Measurements from ENCODE around the gene NPLOC4.
A peak's percentile ranks its signal among the peaks of the same experiment; 100 is the strongest.
"Not testable (repeated sequence)": the region's sequence is repeated elsewhere in the genome, so short reads cannot be mapped to it uniquely, and the experiment has no call there.

Gene NPLOC4

GRCh38 chr17:81680150-81680549 lies 43.2 kb upstream of the NPLOC4 start:
- Histone ChIP-seq H3K9ac (ENCODE audit: low read depth, low read length, poor library complexity) (no peak overlapping the region), H3K79me1 (ENCODE audit: low read depth, low read length) (peaks cover 25% of the 10 kb centered on the region), H3K4ac (ENCODE audit: low read length) (no peak overlapping the region), H3K4me1 (ENCODE audit: control insufficient read depth in 2 of 2, insufficient read depth in 1 of 2, low read depth in 1 of 2, low read length in 2 of 2) (peaks cover 9 to 12% of the 10 kb centered on the region in 2 donors), H3K4me3 (ENCODE audit: low read length in 2 of 2) (no peak overlapping the region), H2AFZ (ENCODE audit: low read length) (no peak overlapping the region), H3K27me3 (ENCODE audit: control insufficient read depth in 3 of 3, insufficient read depth in 3 of 3, low read depth in 1 of 3, low read length in 3 of 3) (no peaks in the 10 kb centered on the region), H2BK12ac (ENCODE audit: low read length) (no peak overlapping the region), H4K8ac (ENCODE audit: low read depth, low read length) (no peak overlapping the region), H2AK5ac (ENCODE audit: low read depth, low read length) (no peak overlapping the region), H2BK120ac (ENCODE audit: low read depth, low read length) (no peak overlapping the region), H2BK5ac (ENCODE audit: low read length) (no peak overlapping the region), H3K18ac (ENCODE audit: low read length) (no peak overlapping the region), H3K14ac (ENCODE audit: low read length) (no peak overlapping the region), H3K27ac (replicated peaks; ENCODE audit: low read length) (no peak overlapping the region), H4K91ac (ENCODE audit: low read depth, low read length, poor library complexity) (no peak overlapping the region), H3K23ac (ENCODE audit: low read depth, low read length, poor library complexity) (no peak overlapping the region), H3K9me3 (replicated peaks in 1 of 2; ENCODE audit: control insufficient read depth in 2 of 2, insufficient read depth in 1 of 2, low read depth in 1 of 2, low read length in 2 of 2) (peaks cover 0 to 2% of the 10 kb centered on the region in 2 donors), H3K36me3 (replicated peaks in 1 of 2; ENCODE audit: control insufficient read depth in 2 of 2, insufficient read depth in 2 of 2, low read length in 2 of 2) (peaks cover 5 to 32% of the 10 kb centered on the region in 2 donors), H3K4me2 (ENCODE audit: insufficient read depth, low read length, poor library complexity, severe bottlenecking) (no peak overlapping the region), H2BK15ac (ENCODE audit: low read length) (no peak overlapping the region)
- WGBS, 2 donors (ENCODE audit: extremely low coverage in 2 of 2, insufficient read length in 2 of 2, insufficient replicate concordance in 1 of 2): no CpG with 5 or more reads among the region's 11 CpGs
- DNase-seq (ENCODE audit: low spot score): no peak

- peaks cover 0 to 2% of the 10 kb centered on the region in 2 donors for H3K9me3 ChIP-seq (replicated peaks in 1 of 2; ENCODE audit: control insufficient read depth in 2 of 2, insufficient read depth in 1 of 2, low read depth in 1 of 2, low read length in 2 of 2)
- H3K18ac ChIP-seq (ENCODE audit: low read length): peak overlapping the region; percentile 8
- peak overlapping the region; percentile 73 for H3K23ac ChIP-seq (ENCODE audit: low read depth, low read length, poor library complexity)
- peaks cover 26 to 62% of the 10 kb centered on the region in 2 donors for H3K36me3 ChIP-seq (replicated peaks in 1 of 2; ENCODE audit: control insufficient read depth in 2 of 2, insufficient read depth in 2 of 2, low read length in 2 of 2)
- H2BK15ac ChIP-seq (ENCODE audit: low read length): no peak overlapping the region
- DNase-seq (ENCODE audit: low spot score): no peak
- peak overlapping the region; percentile 38 for H3K14ac ChIP-seq (ENCODE audit: low read length)
- no peak overlapping the region for H2BK5ac ChIP-seq (ENCODE audit: low read length)
- H2AFZ ChIP-seq (ENCODE audit: low read length): no peak overlapping the region
- peaks cover 14% of the 10 kb centered on the region for H3K79me1 ChIP-seq (ENCODE audit: low read depth, low read length)
- H2BK12ac ChIP-seq (ENCODE audit: low read length): peak overlapping the region; percentile 22
- no peaks in the 10 kb centered on the region for H3K27me3 ChIP-seq (ENCODE audit: control insufficient read depth in 3 of 3, insufficient read depth in 3 of 3, low read depth in 1 of 3, low read length in 3 of 3)
- H3K4ac ChIP-seq (ENCODE audit: low read length): no peak overlapping the region
- H3K27ac ChIP-seq (replicated peaks; ENCODE audit: low read length): no peak overlapping the region
- H3K4me3 ChIP-seq (ENCODE audit: low read length in 2 of 2): peak overlapping the region in 1 of 2 donors; percentile 6
- H2BK120ac ChIP-seq (ENCODE audit: low read depth, low read length): no peak overlapping the region
- H3K4me1 ChIP-seq (ENCODE audit: control insufficient read depth in 2 of 2, insufficient read depth in 1 of 2, low read depth in 1 of 2, low read length in 2 of 2): no peaks in the 10 kb centered on the region
- peak overlapping the region; percentile 82 for H4K8ac ChIP-seq (ENCODE audit: low read depth, low read length)
- no peak overlapping the region for H4K91ac ChIP-seq (ENCODE audit: low read depth, low read length, poor library complexity)
- no peak overlapping the region for H3K9ac ChIP-seq (ENCODE audit: low read depth, low read length, poor library complexity)
- peak overlapping the region; percentile 37 for H2AK5ac ChIP-seq (ENCODE audit: low read depth, low read length)
- no peak overlapping the region for H3K4me2 ChIP-seq (ENCODE audit: insufficient read depth, low read length, poor library complexity, severe bottlenecking)
- no CpG with 5 or more reads among the region's 17 CpGs for WGBS, 2 donors (ENCODE audit: extremely low coverage in 2 of 2, insufficient read length in 2 of 2, insufficient replicate concordance in 1 of 2)
Measured at GRCh38 chr17:81676906-81677305, 40.0 kb upstream of the NPLOC4 start.

- not testable (repeated sequence) for H2BK12ac ChIP-seq (ENCODE audit: low read length); H2BK15ac ChIP-seq (ENCODE audit: low read length); H2AK5ac ChIP-seq (ENCODE audit: low read depth, low read length); H2BK5ac ChIP-seq (ENCODE audit: low read length); H4K91ac ChIP-seq (ENCODE audit: low read depth, low read length, poor library complexity); H3K27me3 ChIP-seq (ENCODE audit: control insufficient read depth in 3 of 3, insufficient read depth in 3 of 3, low read depth in 1 of 3, low read length in 3 of 3); H2BK120ac ChIP-seq (ENCODE audit: low read depth, low read length); H4K8ac ChIP-seq (ENCODE audit: low read depth, low read length); H3K4me2 ChIP-seq (ENCODE audit: insufficient read depth, low read length, poor library complexity, severe bottlenecking); H3K4me1 ChIP-seq (ENCODE audit: control insufficient read depth in 2 of 2, insufficient read depth in 1 of 2, low read depth in 1 of 2, low read length in 2 of 2); H3K9me3 ChIP-seq (replicated peaks in 1 of 2; ENCODE audit: control insufficient read depth in 2 of 2, insufficient read depth in 1 of 2, low read depth in 1 of 2, low read length in 2 of 2); DNase-seq (ENCODE audit: low spot score); H3K4ac ChIP-seq (ENCODE audit: low read length); H3K14ac ChIP-seq (ENCODE audit: low read length); H3K23ac ChIP-seq (ENCODE audit: low read depth, low read length, poor library complexity); H3K4me3 ChIP-seq (ENCODE audit: low read length in 2 of 2); H2AFZ ChIP-seq (ENCODE audit: low read length); H3K18ac ChIP-seq (ENCODE audit: low read length); H3K27ac ChIP-seq (replicated peaks; ENCODE audit: low read length)
- H3K9ac ChIP-seq (ENCODE audit: low read depth, low read length, poor library complexity): peak overlapping the region; percentile 24
- peaks cover 32 to 62% of the 10 kb centered on the region in 2 donors for H3K36me3 ChIP-seq (replicated peaks in 1 of 2; ENCODE audit: control insufficient read depth in 2 of 2, insufficient read depth in 2 of 2, low read length in 2 of 2)
- WGBS, 2 donors (ENCODE audit: extremely low coverage in 2 of 2, insufficient read length in 2 of 2, insufficient replicate concordance in 1 of 2): no CpG with 5 or more reads among the region's 18 CpGs
- H3K79me1 ChIP-seq (ENCODE audit: low read depth, low read length): peaks cover 11% of the 10 kb centered on the region
Measured at GRCh38 chr17:81675515-81676221, 38.8 kb upstream of the NPLOC4 start.

- no peak overlapping the region for H3K23ac ChIP-seq (ENCODE audit: low read depth, low read length, poor library complexity)
- no peak overlapping the region for H3K27ac ChIP-seq (replicated peaks; ENCODE audit: low read length)
- no peak overlapping the region for H2BK120ac ChIP-seq (ENCODE audit: low read depth, low read length)
- no peaks in the 10 kb centered on the region for H3K27me3 ChIP-seq (ENCODE audit: control insufficient read depth in 3 of 3, insufficient read depth in 3 of 3, low read depth in 1 of 3, low read length in 3 of 3)
- no peak overlapping the region for H4K91ac ChIP-seq (ENCODE audit: low read depth, low read length, poor library complexity)
- peaks cover 11% of the 10 kb centered on the region for H3K79me1 ChIP-seq (ENCODE audit: low read depth, low read length)
- H3K9ac ChIP-seq (ENCODE audit: low read depth, low read length, poor library complexity): peak overlapping the region; percentile 44
- DNase-seq (ENCODE audit: low spot score): no peak
- no peak overlapping the region for H2AFZ ChIP-seq (ENCODE audit: low read length)
- H3K18ac ChIP-seq (ENCODE audit: low read length): no peak overlapping the region
- WGBS, 2 donors (ENCODE audit: extremely low coverage in 2 of 2, insufficient read length in 2 of 2, insufficient replicate concordance in 1 of 2): no CpG with 5 or more reads among the region's 18 CpGs
- no peak overlapping the region for H2AK5ac ChIP-seq (ENCODE audit: low read depth, low read length)
- H2BK12ac ChIP-seq (ENCODE audit: low read length): no peak overlapping the region
- H4K8ac ChIP-seq (ENCODE audit: low read depth, low read length): no peak overlapping the region
- peaks cover 44 to 69% of the 10 kb centered on the region in 2 donors for H3K36me3 ChIP-seq (replicated peaks in 1 of 2; ENCODE audit: control insufficient read depth in 2 of 2, insufficient read depth in 2 of 2, low read length in 2 of 2)
- H2BK15ac ChIP-seq (ENCODE audit: low read length): no peak overlapping the region
- H3K4me2 ChIP-seq (ENCODE audit: insufficient read depth, low read length, poor library complexity, severe bottlenecking): no peak overlapping the region
- no peak overlapping the region for H2BK5ac ChIP-seq (ENCODE audit: low read length)
- no peak overlapping the region for H3K4me3 ChIP-seq (ENCODE audit: low read length in 2 of 2)
- H3K14ac ChIP-seq (ENCODE audit: low read length): no peak overlapping the region
- no peaks in the 10 kb centered on the region for H3K9me3 ChIP-seq (replicated peaks in 1 of 2; ENCODE audit: control insufficient read depth in 2 of 2, insufficient read depth in 1 of 2, low read depth in 1 of 2, low read length in 2 of 2)
- H3K4ac ChIP-seq (ENCODE audit: low read length): no peak overlapping the region
- H3K4me1 ChIP-seq (ENCODE audit: control insufficient read depth in 2 of 2, insufficient read depth in 1 of 2, low read depth in 1 of 2, low read length in 2 of 2): no peaks in the 10 kb centered on the region
Measured at GRCh38 chr17:81673561-81674258, 36.8 kb upstream of the NPLOC4 start.
